ENCODE results near the gene KDSR. TPM values are rescaled to one million over a fixed set of nuclear protein-coding genes. Genes with fewer than 3 reads are reported as not detected.

The KDSR gene
- polyA plus RNA-seq, 2 of the 4 experiments (the other 2 are of a cell fraction), result 13.6 to 21.2 TPM

DNA sequence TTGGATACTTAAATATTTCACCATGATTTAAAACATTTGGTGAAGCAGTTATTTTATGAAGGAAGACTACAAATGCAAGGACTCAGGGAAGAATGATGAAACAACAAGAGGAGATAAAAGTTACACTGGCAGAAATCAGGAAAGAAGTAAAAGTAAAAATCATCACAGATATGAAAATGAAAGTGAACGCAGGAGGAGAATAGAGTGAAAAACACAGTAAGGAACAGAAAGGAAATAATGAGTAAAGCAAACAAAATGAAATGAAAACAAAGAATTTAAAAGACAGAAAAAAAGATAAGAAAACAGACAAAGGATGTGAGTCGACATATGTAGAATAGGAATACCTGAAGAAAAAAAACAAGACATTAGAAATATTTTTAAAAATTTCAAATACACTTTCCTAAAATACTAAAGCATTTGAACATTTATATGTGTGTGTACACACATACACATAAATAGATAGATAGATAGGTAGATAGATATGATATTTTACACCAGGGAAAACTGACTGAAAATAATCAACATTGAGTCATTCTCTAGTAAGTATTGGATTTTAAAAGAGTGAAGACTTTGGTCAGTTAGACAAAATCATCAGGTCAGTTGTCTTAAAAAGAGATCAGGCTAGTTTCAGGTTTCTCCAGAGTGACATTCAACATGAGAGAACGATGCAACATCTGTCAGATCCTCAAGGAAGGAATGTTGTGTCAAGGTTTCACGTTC is 12.1 kb upstream of the KDSR start:
- ChIA-PET POLR2A (no interaction called here), CTCF (interaction anchor here (0.6 kb wide), 1 partner anchor 864 kb away, joined by 3 read pairs; no protein-coding TSS in a partner anchor)
- Histone ChIP-seq H3K4me2 (peak overlapping the region; percentile 28; the same call in 2 of the 3 replicates), H3K4me3 (no peak overlapping the region), H3K4me1 (0 out of 3 replicates have a peak, but pooled peaks cover 4% of the 10 kb centered on the region), H3K9me3 (no peaks in the 10 kb centered on the region), H3K27ac (no peak overlapping the region)
- 52% methylated on average over 4 of the region's 4 CpGs for WGBS (ENCODE audit: missing lambda C conversion rate)
- no peak for DNase-seq (ENCODE audit: low read depth in 1 of 2, low spot score in 1 of 2)
- ATAC-seq, result no peak
- TF ChIP-seq BHLHE40 (IDR thresholded peaks at IDR 0.05; ENCODE audit: low read depth, low read length), result no peak
- no peak for TF ChIP-seq ESRRA (IDR thresholded peaks at IDR 0.05; ENCODE audit: borderline replicate concordance, low read length)
- TF ChIP-seq, protein P1, sequence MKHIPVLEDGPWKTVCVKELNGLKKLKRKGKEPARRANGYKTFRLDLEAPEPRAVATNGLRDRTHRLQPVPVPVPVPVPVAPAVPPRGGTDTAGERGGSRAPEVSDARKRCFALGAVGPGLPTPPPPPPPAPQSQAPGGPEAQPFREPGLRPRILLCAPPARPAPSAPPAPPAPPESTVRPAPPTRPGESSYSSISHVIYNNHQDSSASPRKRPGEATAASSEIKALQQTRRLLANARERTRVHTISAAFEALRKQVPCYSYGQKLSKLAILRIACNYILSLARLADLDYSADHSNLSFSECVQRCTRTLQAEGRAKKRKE (CRISPR knock-in tag; IDR thresholded peaks at IDR 0.05; ENCODE audit: low read depth), result no peak
- no peak for TF ChIP-seq RARB (CRISPR knock-in tag; IDR thresholded peaks at IDR 0.05)
- FAIRE-seq, result no peak

DNA sequence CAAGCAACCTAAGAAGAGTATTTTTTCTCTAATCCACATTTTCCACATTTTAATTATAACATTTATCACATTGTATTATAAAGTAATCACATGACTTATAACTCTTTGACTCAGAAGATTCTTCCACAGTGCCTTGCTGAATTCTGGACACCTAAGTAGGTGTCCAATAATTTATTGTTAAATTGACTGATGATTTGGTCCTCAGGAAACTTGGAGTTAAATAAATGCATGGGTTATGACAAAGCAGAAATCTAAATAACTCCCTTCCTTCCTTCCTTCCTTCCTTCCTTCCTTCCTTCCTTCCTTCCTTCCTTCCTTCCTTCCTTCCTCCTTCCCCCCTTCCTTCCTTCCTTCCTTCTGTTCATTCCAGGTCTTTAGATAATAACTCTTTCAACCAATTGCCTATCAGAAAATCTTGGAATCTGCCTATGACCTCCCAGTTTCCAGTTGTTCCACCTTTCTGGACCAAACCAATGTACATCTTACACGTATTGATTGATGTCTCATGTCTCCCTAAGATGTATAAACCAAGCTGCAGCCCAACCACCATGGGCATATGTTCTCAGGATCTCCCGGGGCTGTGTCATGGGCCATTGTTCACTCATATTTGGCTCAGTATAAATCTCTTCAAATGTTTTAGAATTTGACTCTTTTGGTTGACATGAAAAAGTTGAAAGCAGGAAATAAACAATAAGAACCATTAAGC is 10.4 kb upstream of the KDSR start:
- TF ChIP-seq, protein P2, sequence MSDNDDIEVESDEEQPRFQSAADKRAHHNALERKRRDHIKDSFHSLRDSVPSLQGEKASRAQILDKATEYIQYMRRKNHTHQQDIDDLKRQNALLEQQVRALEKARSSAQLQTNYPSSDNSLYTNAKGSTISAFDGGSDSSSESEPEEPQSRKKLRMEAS (IDR thresholded peaks at IDR 0.05), result no peak
- TF ChIP-seq ZNF302 (CRISPR knock-in tag; IDR thresholded peaks at IDR 0.05), result no peak
- TF ChIP-seq EP300 (IDR thresholded peaks at IDR 0.05), result no peak
- TF ChIP-seq, protein P1 (CRISPR knock-in tag; IDR thresholded peaks at IDR 0.05; ENCODE audit: low read depth), result no peak
- TF ChIP-seq, protein P3, sequence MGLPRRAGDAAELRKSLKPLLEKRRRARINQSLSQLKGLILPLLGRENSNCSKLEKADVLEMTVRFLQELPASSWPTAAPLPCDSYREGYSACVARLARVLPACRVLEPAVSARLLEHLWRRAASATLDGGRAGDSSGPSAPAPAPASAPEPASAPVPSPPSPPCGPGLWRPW (IDR thresholded peaks at IDR 0.05), result no peak
- no peak for TF ChIP-seq CBX8 (IDR thresholded peaks at IDR 0.05)
- TF ChIP-seq, protein P4, sequence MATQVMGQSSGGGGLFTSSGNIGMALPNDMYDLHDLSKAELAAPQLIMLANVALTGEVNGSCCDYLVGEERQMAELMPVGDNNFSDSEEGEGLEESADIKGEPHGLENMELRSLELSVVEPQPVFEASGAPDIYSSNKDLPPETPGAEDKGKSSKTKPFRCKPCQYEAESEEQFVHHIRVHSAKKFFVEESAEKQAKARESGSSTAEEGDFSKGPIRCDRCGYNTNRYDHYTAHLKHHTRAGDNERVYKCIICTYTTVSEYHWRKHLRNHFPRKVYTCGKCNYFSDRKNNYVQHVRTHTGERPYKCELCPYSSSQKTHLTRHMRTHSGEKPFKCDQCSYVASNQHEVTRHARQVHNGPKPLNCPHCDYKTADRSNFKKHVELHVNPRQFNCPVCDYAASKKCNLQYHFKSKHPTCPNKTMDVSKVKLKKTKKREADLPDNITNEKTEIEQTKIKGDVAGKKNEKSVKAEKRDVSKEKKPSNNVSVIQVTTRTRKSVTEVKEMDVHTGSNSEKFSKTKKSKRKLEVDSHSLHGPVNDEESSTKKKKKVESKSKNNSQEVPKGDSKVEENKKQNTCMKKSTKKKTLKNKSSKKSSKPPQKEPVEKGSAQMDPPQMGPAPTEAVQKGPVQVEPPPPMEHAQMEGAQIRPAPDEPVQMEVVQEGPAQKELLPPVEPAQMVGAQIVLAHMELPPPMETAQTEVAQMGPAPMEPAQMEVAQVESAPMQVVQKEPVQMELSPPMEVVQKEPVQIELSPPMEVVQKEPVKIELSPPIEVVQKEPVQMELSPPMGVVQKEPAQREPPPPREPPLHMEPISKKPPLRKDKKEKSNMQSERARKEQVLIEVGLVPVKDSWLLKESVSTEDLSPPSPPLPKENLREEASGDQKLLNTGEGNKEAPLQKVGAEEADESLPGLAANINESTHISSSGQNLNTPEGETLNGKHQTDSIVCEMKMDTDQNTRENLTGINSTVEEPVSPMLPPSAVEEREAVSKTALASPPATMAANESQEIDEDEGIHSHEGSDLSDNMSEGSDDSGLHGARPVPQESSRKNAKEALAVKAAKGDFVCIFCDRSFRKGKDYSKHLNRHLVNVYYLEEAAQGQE (IDR thresholded peaks at IDR 0.05), result no peak
- no peak for TF ChIP-seq MYC (IDR thresholded peaks at IDR 0.05; ENCODE audit: borderline replicate concordance, low read length)
- TF ChIP-seq, protein P5, sequence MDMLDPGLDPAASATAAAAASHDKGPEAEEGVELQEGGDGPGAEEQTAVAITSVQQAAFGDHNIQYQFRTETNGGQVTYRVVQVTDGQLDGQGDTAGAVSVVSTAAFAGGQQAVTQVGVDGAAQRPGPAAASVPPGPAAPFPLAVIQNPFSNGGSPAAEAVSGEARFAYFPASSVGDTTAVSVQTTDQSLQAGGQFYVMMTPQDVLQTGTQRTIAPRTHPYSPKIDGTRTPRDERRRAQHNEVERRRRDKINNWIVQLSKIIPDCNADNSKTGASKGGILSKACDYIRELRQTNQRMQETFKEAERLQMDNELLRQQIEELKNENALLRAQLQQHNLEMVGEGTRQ (IDR thresholded peaks at IDR 0.05), result no peak
- no peak for TF ChIP-seq NFE2L2 (conservative IDR thresholded peaks at IDR 0.05; ENCODE audit: low read length)
- no peak for TF ChIP-seq MAFK (IDR thresholded peaks at IDR 0.05; ENCODE audit: partially characterized antibody)
- TF ChIP-seq RARB (CRISPR knock-in tag; IDR thresholded peaks at IDR 0.05), result no peak
- TF ChIP-seq SREBF2 (IDR thresholded peaks at IDR 0.05), result no peak
- WGBS (ENCODE audit: missing lambda C conversion rate), result 54% methylated on average over 2 of the region's 2 CpGs
- no peak for FAIRE-seq
- H3K4me2 ChIP-seq, result no peak overlapping the region
- H3K9me3 ChIP-seq, result no peaks in the 10 kb centered on the region
- H3K27ac ChIP-seq, result no peak overlapping the region
- DNase-seq (ENCODE audit: low read depth in 1 of 2, low spot score in 1 of 2), result no peak
- ChIA-PET CTCF (no interaction called here), POLR2A (interaction anchor here (0.6 kb wide), 1 partner anchor 10 kb away, joined by 3 read pairs; no protein-coding TSS in a partner anchor)
- no peak for ATAC-seq
- H3K4me1 ChIP-seq, result 0 out of 3 replicates have a peak, but pooled peaks cover 4% of the 10 kb centered on the region
- H3K4me3 ChIP-seq, result no peak overlapping the region

All from A549 (cell line).